HG02970 (cell line): ENCODE results near the gene OR2H1.

ENCODE experiments used
- ATAC-seq: cut with Tn5 transposase; IDR thresholded peaks from one replicate; pipeline ENCODE4 v1.9.1; 2021; ENCODE audit warnings: mild to moderate bottlenecking, moderate library complexity, moderate number of reproducible peaks; ENCODE audit not compliant: unreplicated experiment, low FRiP score

The OR2H1 gene

DNA sequence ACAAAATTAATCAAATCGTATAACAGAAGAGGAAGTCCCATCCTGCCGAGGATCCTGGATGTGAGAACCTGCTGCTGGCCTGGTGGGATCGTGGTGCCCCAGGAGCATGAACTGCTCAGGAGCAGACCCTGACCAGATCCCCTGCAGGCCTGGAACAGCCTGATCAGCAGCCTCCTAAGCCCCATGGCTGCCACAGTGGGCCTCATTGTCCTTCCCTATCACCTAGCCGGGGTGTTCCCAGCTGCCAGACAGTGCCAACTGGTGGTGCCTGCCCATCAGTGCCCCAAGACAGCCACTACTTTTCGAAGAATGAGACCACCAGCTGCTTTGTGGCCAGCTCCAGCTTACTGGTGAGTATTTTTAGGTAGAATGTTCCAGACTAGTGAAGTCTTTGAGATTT lies 50.4 kb downstream of the OR2H1 start:
- ATAC-seq: no peak

DNA sequence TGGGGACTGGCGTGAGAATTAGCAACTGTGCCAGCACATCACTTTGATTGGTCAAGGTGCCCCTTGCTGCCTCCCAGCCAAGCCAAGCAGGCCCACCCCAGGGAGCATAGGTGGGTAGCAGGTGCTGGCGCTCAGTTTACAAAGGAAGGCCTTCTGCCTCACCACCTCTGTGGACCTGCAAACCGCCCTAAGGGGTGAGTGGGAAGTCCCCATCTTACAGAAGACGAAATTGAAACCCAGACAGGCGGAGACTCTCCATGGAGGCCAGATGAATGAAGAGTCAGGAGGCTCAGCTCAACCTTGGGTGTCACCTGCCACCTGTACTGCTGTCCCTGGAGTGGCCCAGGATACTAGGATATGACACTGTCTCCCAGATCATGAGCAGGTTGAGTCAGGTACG lies 52.3 kb downstream of the OR2H1 start:
- ATAC-seq: no peak

DNA sequence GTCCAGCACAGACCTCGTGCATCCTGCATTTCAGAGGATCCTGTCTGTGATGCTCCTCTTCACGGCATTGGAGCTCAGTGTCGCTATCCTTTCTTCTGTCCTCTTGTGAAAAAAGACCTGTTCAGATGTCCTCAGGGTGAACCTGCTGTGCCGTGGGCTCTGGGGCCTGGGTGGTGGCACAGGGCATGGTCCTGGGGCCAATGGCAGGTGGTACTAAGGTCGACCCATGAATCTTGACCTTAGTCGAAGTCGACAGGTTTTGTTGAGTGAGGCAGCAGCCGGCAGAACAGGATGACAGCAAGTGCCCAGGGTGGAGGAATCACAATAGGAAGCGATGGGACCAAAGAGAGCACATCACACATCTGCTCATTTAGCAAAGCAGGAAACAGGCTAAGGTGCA lies 52.8 kb downstream of the OR2H1 start:
- ATAC-seq: no peak

- ATAC-seq: no peak
Measured at GRCh38 chr6:29510202-29510601, 53.2 kb downstream of the OR2H1 start.

DNA sequence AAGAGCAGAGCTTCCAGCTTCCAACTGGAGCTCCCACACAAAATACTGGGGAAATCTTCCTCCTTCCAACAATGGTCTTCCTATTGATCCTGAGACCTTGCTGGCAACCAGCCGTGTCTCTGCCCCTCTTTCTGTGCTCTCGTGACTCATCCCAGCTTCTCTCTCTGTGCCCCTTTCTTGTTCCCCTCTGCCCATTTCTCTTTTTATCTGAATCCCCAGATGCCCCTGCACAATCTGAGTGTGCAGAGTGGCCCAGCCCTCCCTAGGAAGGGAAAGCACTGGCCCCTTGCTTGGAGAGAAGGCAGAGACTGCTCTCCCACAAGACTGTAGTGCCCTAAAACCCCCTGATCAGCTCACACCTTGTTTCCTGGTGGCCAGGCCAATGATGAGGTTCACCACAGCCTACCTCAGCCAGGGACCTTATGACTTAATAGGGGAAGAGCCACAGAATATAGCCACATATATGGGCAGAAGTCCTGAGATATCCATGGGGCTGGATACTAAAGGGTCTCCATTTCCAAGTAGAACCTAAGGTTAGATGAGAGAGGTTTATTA lies 53.9 kb downstream of the OR2H1 start:
- ATAC-seq: no peak
